Activated T-helper 2 cell treated with anti-CD3 and anti-CD28 coated beads, Interferon-gamma antibody, Interleukin-2, Interleukin-4, amounts not matched to agents 10 μg/mL and 5 μg/mL and 100 μg/mL, durations not matched to agents 14 hours and 24 hours and 36 hours (primary cell): ENCODE data around the gene HEPN1. TPM values are rescaled to one million over a fixed set of nuclear protein-coding genes. Genes with fewer than 3 reads are reported as not detected.

Source experiments
- total RNA-seq: library from RNA; stranded (reverse); gene quantifications from 2 replicates; pipeline ENCODE4 v1.2.3, GENCODE V29; 2022

The HEPN1 gene
- total RNA-seq, 1 donor from 2014 or later = not detected

Other genes with a start within 250 kb of the HEPN1 start
- gene SIAE, start 245.5 kb upstream of the HEPN1 start, total RNA-seq = 5.0 and 5.2 TPM in 2 replicates
- 2.3 and 2.9 TPM in 2 replicates for gene SPA17, start 245.3 kb upstream of the HEPN1 start, total RNA-seq
- gene NRGN, start 179.3 kb upstream of the HEPN1 start, total RNA-seq = 5.0 and 6.7 TPM in 2 replicates
- not detected in 2 replicates for gene VSIG2, start 167.0 kb upstream of the HEPN1 start, total RNA-seq
- 0.18 and 0.23 TPM in 2 replicates for gene ESAM, start 157.0 kb upstream of the HEPN1 start, total RNA-seq
- gene MSANTD2, start 118.8 kb upstream of the HEPN1 start, total RNA-seq = 10.5 and 10.8 TPM in 2 replicates
- gene ROBO3, start 53.8 kb upstream of the HEPN1 start, total RNA-seq = 9.0 and 10.6 TPM in 2 replicates
- not detected in 2 replicates for gene ROBO4, start 21.4 kb upstream of the HEPN1 start, total RNA-seq
- gene HEPACAM, start 16.8 kb downstream of the HEPN1 start, total RNA-seq = not detected in 2 replicates
- gene CCDC15, start 35.0 kb downstream of the HEPN1 start, total RNA-seq = 3.6 and 3.7 TPM in 2 replicates
- 0.44 and 0.52 TPM in 2 replicates for gene SLC37A2, start 144.1 kb downstream of the HEPN1 start, total RNA-seq
- gene TMEM218, start 192.4 kb downstream of the HEPN1 start, total RNA-seq = 17.9 and 18.1 TPM in 2 replicates
- gene PKNOX2, start 245.5 kb downstream of the HEPN1 start, total RNA-seq = not detected in 2 replicates